SU-DHL-6 (cell line): ENCODE data around the gene C13orf42.

Source experiments
- CTCF ChIP-seq: fragments of 200-600 bp; sonication (generic); IDR thresholded peaks from one replicate; pipeline ENCODE4 v1.5.1; 2017; ENCODE audit warnings: antibody characterized with exemption, mild to moderate bottlenecking, low read length, moderate library complexity; ENCODE audit not compliant: insufficient read depth, poor library complexity, severe bottlenecking
- EZH2phosphoT487 ChIP-seq: fragments of 200-600 bp; sonication (generic), shearing (Covaris generic); conservative IDR thresholded peaks from 2 replicates; pipeline ENCODE4 v1.6.1; 2018; ENCODE audit warnings: mild to moderate bottlenecking, antibody characterized with exemption, low read length, moderate library complexity, mixed read lengths

DNA sequence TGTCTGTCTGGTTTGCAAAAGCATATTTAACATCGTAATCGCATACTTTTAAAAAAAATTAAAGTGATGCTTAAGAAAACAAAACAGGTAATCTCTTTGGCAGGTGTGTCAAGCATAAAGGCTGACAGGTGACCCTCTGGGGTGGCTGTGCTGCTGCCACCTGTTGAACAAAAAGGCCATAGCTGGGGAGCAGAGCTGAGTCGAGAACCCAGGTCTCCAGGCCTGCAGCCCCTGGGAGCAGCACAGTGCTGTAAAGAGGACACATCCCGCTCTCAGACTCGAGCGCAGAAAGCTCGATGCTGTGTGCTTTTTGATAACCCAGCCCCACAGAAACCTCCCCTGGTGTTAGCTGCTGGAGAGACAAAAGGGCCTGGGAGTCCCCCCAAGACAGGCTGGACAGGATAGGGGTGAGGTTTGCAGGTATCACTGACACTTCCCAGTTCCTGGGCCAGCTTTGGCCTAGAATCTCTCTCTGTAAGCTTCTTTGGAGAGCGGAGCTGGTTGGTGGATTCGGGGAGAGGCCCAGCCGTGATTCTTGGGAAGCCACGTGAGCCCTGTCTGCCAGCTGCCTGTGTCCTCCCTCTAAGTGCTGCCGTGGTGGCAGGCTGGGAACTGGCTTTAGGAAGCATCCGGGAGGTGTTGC, 66.9 kb downstream of the C13orf42 start:
- TF ChIP-seq CTCF = no peak
- TF ChIP-seq EZH2phosphoT487 = no peak
